ENCODE data around the gene TRIM27.
"Not testable (repeated sequence)": the region's sequence is repeated elsewhere in the genome, so short reads cannot be mapped to it uniquely, and the experiment has no call there.

Gene TRIM27

GRCh38 chr6:28880519-28880893 is 43.3 kb downstream of the TRIM27 start:
- Histone ChIP-seq H3K4me1 (ENCODE audit: insufficient read depth, poor library complexity, severe bottlenecking) (peaks cover 3% of the 10 kb centered on the region), H3K36me3 (ENCODE audit: low read depth) (no peaks in the 10 kb centered on the region), H3K9me3 (ENCODE audit: severe bottlenecking) (no peaks in the 10 kb centered on the region), H3K27me3 (ENCODE audit: insufficient read depth, poor library complexity, severe bottlenecking) (no peaks in the 10 kb centered on the region), H3K4me3 (ENCODE audit: severe bottlenecking) (peak overlapping the region; percentile 50), H3K27ac (ENCODE audit: poor library complexity, severe bottlenecking) (no peak overlapping the region)
- no peak for DNase-seq (ENCODE audit: low spot score)
- no peak for ATAC-seq (ENCODE audit: low read depth)
- no peak for TF ChIP-seq CTCF (IDR thresholded peaks at IDR 0.05; ENCODE audit: poor library complexity, severe bottlenecking)

- Histone ChIP-seq H3K27me3 (ENCODE audit: insufficient read depth, poor library complexity, severe bottlenecking) (no peaks in the 10 kb centered on the region), H3K4me3 (ENCODE audit: severe bottlenecking) (no peak overlapping the region), H3K4me1 (ENCODE audit: insufficient read depth, poor library complexity, severe bottlenecking) (peaks cover 3% of the 10 kb centered on the region), H3K27ac (ENCODE audit: poor library complexity, severe bottlenecking) (no peak overlapping the region), H3K36me3 (ENCODE audit: low read depth) (no peaks in the 10 kb centered on the region), H3K9me3 (ENCODE audit: severe bottlenecking) (no peaks in the 10 kb centered on the region)
- DNase-seq (ENCODE audit: low spot score) (no peak), ATAC-seq (ENCODE audit: low read depth) (no peak)
- no peak for TF ChIP-seq CTCF (IDR thresholded peaks at IDR 0.05; ENCODE audit: poor library complexity, severe bottlenecking)
Observed at GRCh38 chr6:28876710-28877109, 47.1 kb downstream of the TRIM27 start.

DNA sequence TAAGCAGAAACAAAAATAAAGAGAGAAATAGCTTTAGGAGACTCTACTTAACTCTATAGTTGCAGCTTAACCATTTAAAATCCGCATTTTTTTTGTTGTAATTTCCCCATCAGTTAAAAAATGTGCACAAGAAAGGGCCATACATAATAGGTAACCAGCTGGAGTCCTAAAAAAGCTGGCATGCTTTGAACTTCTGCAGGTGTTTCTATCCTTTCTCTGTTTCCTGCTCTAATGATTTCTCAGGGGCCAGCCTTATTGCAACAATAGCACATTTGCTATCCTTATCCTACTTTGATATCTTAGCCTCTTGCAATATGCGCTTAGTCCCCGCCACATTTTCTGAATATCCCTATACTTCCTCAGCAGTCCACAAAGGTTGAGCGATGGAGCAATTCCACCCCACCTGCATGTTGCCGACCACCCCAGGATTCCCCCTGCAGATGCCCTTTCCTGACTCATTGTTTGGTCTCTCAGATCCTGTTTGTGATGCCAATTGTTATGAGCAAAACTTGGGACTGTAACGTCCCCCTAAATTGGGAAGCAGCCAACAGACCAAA is 48.5 kb downstream of the TRIM27 start:
- no peaks in the 10 kb centered on the region for H3K4me1 ChIP-seq (ENCODE audit: insufficient read depth, poor library complexity, severe bottlenecking)
- ATAC-seq (ENCODE audit: low read depth) (no peak), DNase-seq (ENCODE audit: low spot score) (no peak)
- no peak overlapping the region for H3K4me3 ChIP-seq (ENCODE audit: severe bottlenecking)
- H3K27me3 ChIP-seq (ENCODE audit: insufficient read depth, poor library complexity, severe bottlenecking) = no peaks in the 10 kb centered on the region
- TF ChIP-seq CTCF (IDR thresholded peaks at IDR 0.05; ENCODE audit: poor library complexity, severe bottlenecking) = no peak
- H3K9me3 ChIP-seq (ENCODE audit: severe bottlenecking) = no peaks in the 10 kb centered on the region
- H3K36me3 ChIP-seq (ENCODE audit: low read depth) = no peaks in the 10 kb centered on the region
- H3K27ac ChIP-seq (ENCODE audit: poor library complexity, severe bottlenecking) = no peak overlapping the region

DNA sequence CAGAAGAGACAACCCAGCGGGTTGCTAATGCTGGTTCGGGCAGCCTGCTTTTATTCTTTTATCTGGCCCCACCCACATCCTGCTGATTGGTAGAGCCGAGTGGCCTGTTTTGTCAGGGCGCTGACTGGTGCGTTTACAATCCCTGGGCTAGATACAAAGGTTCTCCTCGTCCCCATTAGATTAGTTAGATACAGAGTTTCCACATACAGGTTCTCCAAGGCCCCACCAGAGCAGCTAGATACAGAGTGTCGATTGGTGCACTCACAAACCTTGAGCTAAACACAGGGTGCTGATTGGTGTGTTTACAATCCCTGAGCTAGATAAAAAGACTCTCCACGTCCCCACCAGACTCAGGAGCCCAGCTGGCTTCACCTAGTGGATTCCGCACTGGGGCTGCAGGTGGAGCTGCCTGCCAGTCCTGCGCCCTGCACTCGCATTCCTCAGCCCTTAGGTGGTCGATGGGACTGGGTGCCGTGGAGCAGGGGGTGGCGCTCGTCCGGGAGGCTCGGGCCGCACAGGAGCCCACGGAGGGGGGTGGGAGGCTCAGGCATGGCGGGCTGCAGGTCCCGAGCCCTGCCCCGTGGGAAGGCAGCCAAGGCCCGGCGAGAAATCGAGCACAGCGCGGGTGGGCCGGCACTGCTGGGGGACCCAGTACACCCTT is 51.5 kb downstream of the TRIM27 start:
- ATAC-seq (ENCODE audit: low read depth); H3K36me3 ChIP-seq (ENCODE audit: low read depth); H3K4me3 ChIP-seq (ENCODE audit: severe bottlenecking); DNase-seq (ENCODE audit: low spot score); H3K27me3 ChIP-seq (ENCODE audit: insufficient read depth, poor library complexity, severe bottlenecking); H3K27ac ChIP-seq (ENCODE audit: poor library complexity, severe bottlenecking); H3K9me3 ChIP-seq (ENCODE audit: severe bottlenecking); H3K4me1 ChIP-seq (ENCODE audit: insufficient read depth, poor library complexity, severe bottlenecking): not testable (repeated sequence)

GRCh38 chr6:28871335-28872156 is 52.2 kb downstream of the TRIM27 start:
- ATAC-seq (ENCODE audit: low read depth) (no peak), DNase-seq (ENCODE audit: low spot score) (no peak)
- H3K27me3 ChIP-seq (ENCODE audit: insufficient read depth, poor library complexity, severe bottlenecking) = no peaks in the 10 kb centered on the region
- no peak overlapping the region for H3K4me3 ChIP-seq (ENCODE audit: severe bottlenecking)
- no peak for TF ChIP-seq CTCF (IDR thresholded peaks at IDR 0.05; ENCODE audit: poor library complexity, severe bottlenecking)
- no peaks in the 10 kb centered on the region for H3K36me3 ChIP-seq (ENCODE audit: low read depth)
- H3K9me3 ChIP-seq (ENCODE audit: severe bottlenecking) = no peaks in the 10 kb centered on the region
- peaks cover 3% of the 10 kb centered on the region for H3K4me1 ChIP-seq (ENCODE audit: insufficient read depth, poor library complexity, severe bottlenecking)
- H3K27ac ChIP-seq (ENCODE audit: poor library complexity, severe bottlenecking) = no peak overlapping the region
